Activated effector memory CD4-positive, alpha-beta T cell treated with anti-CD3 and anti-CD28 coated beads, Interleukin-2, amount 50 U/mL, for 16 hours (primary cell): ENCODE results near the gene CDO1.

Source experiments
- DNase-seq: peaks from one replicate; pipeline ENCODE4 v3.0.0-alpha.2; 2020

The CDO1 gene

GRCh38 chr5:115816226-115817081, at the start of gene CDO1:
Gene CDO1 (minus strand): TSS chr5:115816659. CDS start chr5:115816397, 262 bp downstream.
- DNase-seq, result peak; percentile 67

- no peak for DNase-seq
Measured at GRCh38 chr5:115859378-115859777, 42.9 kb upstream of the CDO1 start.

- DNase-seq, result no peak
Measured at GRCh38 chr5:115858396-115858795, 41.9 kb upstream of the CDO1 start.

- DNase-seq, result no peak
Measured at GRCh38 chr5:115857626-115858349, 41.3 kb upstream of the CDO1 start.

GRCh38 chr5:115857057-115857479, 40.6 kb upstream of the CDO1 start:
- DNase-seq, result no peak

GRCh38 chr5:115855959-115856358, 39.5 kb upstream of the CDO1 start:
- DNase-seq, result no peak

- DNase-seq, result no peak
Measured at GRCh38 chr5:115854139-115854538, 37.7 kb upstream of the CDO1 start.

GRCh38 chr5:115850744-115851416, 34.4 kb upstream of the CDO1 start:
- no peak for DNase-seq

GRCh38 chr5:115849258-115849798, 32.9 kb upstream of the CDO1 start:
- no peak for DNase-seq

GRCh38 chr5:115847290-115847689, 30.8 kb upstream of the CDO1 start:
- no peak for DNase-seq

- no peak for DNase-seq
Measured at GRCh38 chr5:115844321-115844817, 27.9 kb upstream of the CDO1 start.

GRCh38 chr5:115843444-115844130, 27.1 kb upstream of the CDO1 start:
- no peak for DNase-seq

- no peak for DNase-seq
Measured at GRCh38 chr5:115842952-115843351, 26.5 kb upstream of the CDO1 start.

GRCh38 chr5:115842089-115842935, 25.9 kb upstream of the CDO1 start:
- no peak for DNase-seq

GRCh38 chr5:115841382-115842088, 25.1 kb upstream of the CDO1 start, which contains the start of the genes AP3S1 and ATG12:
Gene AP3S1 (plus strand): TSS chr5:115841935. CDS start chr5:115842038, 103 bp downstream.
Gene ATG12 (minus strand): TSS chr5:115841565. CDS start chr5:115841552, 13 bp downstream.
- peak; percentile 96 for DNase-seq

GRCh38 chr5:115840873-115841272, 24.4 kb upstream of the CDO1 start:
- no peak for DNase-seq

GRCh38 chr5:115838885-115839518, 22.5 kb upstream of the CDO1 start:
- no peak for DNase-seq

GRCh38 chr5:115835481-115835880, 19.0 kb upstream of the CDO1 start:
- DNase-seq, result no peak

GRCh38 chr5:115831163-115831768, 14.8 kb upstream of the CDO1 start:
- DNase-seq, result peak; percentile 69

GRCh38 chr5:115829913-115830312, 13.5 kb upstream of the CDO1 start:
- no peak for DNase-seq
